ENCODE measurements around the gene IVD. TPM values are rescaled to one million over a fixed set of nuclear protein-coding genes. Genes with fewer than 3 reads are reported as not detected.

The IVD gene
- total RNA-seq, 1 donor from 2014 or later = 41.1 TPM

- Histone ChIP-seq H3K4me3 (ENCODE audit: low read depth, low read length) (no peak overlapping the region), H3K36me3 (ENCODE audit: control insufficient read depth, insufficient read depth, low read length) (peaks cover 3% of the 10 kb centered on the region), H3K27me3 (ENCODE audit: control insufficient read depth, insufficient read depth, low read length) (no peaks in the 10 kb centered on the region)
- no peak for TF ChIP-seq CTCF (IDR thresholded peaks at IDR 0.05; ENCODE audit: insufficient read depth, low read length, poor library complexity, severe bottlenecking)
- no peak for DNase-seq (ENCODE audit: low read depth)
These were observed 15.6 kb upstream of the IVD start for GRCh38 chr15:40389824-40390595.

GRCh38 chr15:40392986-40393948 is 12.3 kb upstream of the IVD start:
- Histone ChIP-seq H3K27me3 (ENCODE audit: control insufficient read depth, insufficient read depth, low read length) (no peaks in the 10 kb centered on the region), H3K36me3 (ENCODE audit: control insufficient read depth, insufficient read depth, low read length) (no peaks in the 10 kb centered on the region), H3K4me3 (ENCODE audit: low read depth, low read length) (no peak overlapping the region)
- no peak for DNase-seq (ENCODE audit: low read depth)
- TF ChIP-seq CTCF (IDR thresholded peaks at IDR 0.05; ENCODE audit: insufficient read depth, low read length, poor library complexity, severe bottlenecking) = no peak

- no peaks in the 10 kb centered on the region for H3K27me3 ChIP-seq (ENCODE audit: control insufficient read depth, insufficient read depth, low read length)
- no peak for TF ChIP-seq CTCF (IDR thresholded peaks at IDR 0.05; ENCODE audit: insufficient read depth, low read length, poor library complexity, severe bottlenecking)
- no peak for DNase-seq (ENCODE audit: low read depth)
- H3K4me3 ChIP-seq (ENCODE audit: low read depth, low read length) = no peak overlapping the region
- H3K36me3 ChIP-seq (ENCODE audit: control insufficient read depth, insufficient read depth, low read length) = no peaks in the 10 kb centered on the region
These were observed 7.7 kb upstream of the IVD start for GRCh38 chr15:40397688-40398412.

GRCh38 chr15:40398413-40398873 is 7.2 kb upstream of the IVD start:
- no peak overlapping the region for H3K4me3 ChIP-seq (ENCODE audit: low read depth, low read length)
- DNase-seq (ENCODE audit: low read depth) = no peak
- no peaks in the 10 kb centered on the region for H3K36me3 ChIP-seq (ENCODE audit: control insufficient read depth, insufficient read depth, low read length)
- no peaks in the 10 kb centered on the region for H3K27me3 ChIP-seq (ENCODE audit: control insufficient read depth, insufficient read depth, low read length)
- TF ChIP-seq CTCF (IDR thresholded peaks at IDR 0.05; ENCODE audit: insufficient read depth, low read length, poor library complexity, severe bottlenecking) = no peak

GRCh38 chr15:40399370-40399769 is 6.2 kb upstream of the IVD start:
- no peak for TF ChIP-seq CTCF (IDR thresholded peaks at IDR 0.05; ENCODE audit: insufficient read depth, low read length, poor library complexity, severe bottlenecking)
- Histone ChIP-seq H3K36me3 (ENCODE audit: control insufficient read depth, insufficient read depth, low read length) (no peaks in the 10 kb centered on the region), H3K4me3 (ENCODE audit: low read depth, low read length) (no peak overlapping the region), H3K27me3 (ENCODE audit: control insufficient read depth, insufficient read depth, low read length) (no peaks in the 10 kb centered on the region)
- no peak for DNase-seq (ENCODE audit: low read depth)

Data from kidney epithelial cell (primary cell).